GM21786 (cell line): ENCODE measurements around the gene NFATC3.

Source experiments
- ATAC-seq: cut with Tn5 transposase; IDR thresholded peaks from one replicate; pipeline ENCODE4 v1.9.1; 2021; ENCODE audit not compliant: unreplicated experiment

The NFATC3 gene

GRCh38 chr16:68244903-68245853 lies 160.0 kb downstream of the NFATC3 start, which contains the start of gene PLA2G15:
TSS of gene PLA2G15 (plus strand) at chr16:68245373. CDS start at chr16:68245427, 54 bp downstream.
- peak; percentile 72 for ATAC-seq

GRCh38 chr16:68246121-68246520 lies 161.0 kb downstream of the NFATC3 start:
- no peak for ATAC-seq

GRCh38 chr16:68246666-68247065 lies 161.5 kb downstream of the NFATC3 start:
- ATAC-seq: no peak

- ATAC-seq: no peak
These were observed 162.2 kb downstream of the NFATC3 start for GRCh38 chr16:68247400-68247799.

GRCh38 chr16:68247932-68248331 lies 162.8 kb downstream of the NFATC3 start:
- no peak for ATAC-seq

GRCh38 chr16:68249371-68249770 lies 164.2 kb downstream of the NFATC3 start:
- no peak for ATAC-seq

- ATAC-seq: no peak
These were observed 165.8 kb downstream of the NFATC3 start for GRCh38 chr16:68250951-68251350.

GRCh38 chr16:68251832-68252231 lies 166.7 kb downstream of the NFATC3 start:
- no peak for ATAC-seq

- no peak for ATAC-seq
These were observed 167.2 kb downstream of the NFATC3 start for GRCh38 chr16:68252383-68252782.

- ATAC-seq: no peak
These were observed 168.6 kb downstream of the NFATC3 start for GRCh38 chr16:68253721-68254120.

- no peak for ATAC-seq
These were observed 170.5 kb downstream of the NFATC3 start for GRCh38 chr16:68255712-68256111.

GRCh38 chr16:68257251-68257905 lies 172.2 kb downstream of the NFATC3 start:
- peak; percentile 61 for ATAC-seq

- ATAC-seq: peak; percentile 38
These were observed 173.0 kb downstream of the NFATC3 start for GRCh38 chr16:68257906-68258800.

GRCh38 chr16:68259007-68259825 lies 174.0 kb downstream of the NFATC3 start:
- ATAC-seq: no peak

GRCh38 chr16:68263559-68264127 lies 178.5 kb downstream of the NFATC3 start:
- no peak for ATAC-seq

GRCh38 chr16:68264128-68265077 lies 179.2 kb downstream of the NFATC3 start, which contains the start of gene SLC7A6:
TSS of gene SLC7A6 (plus strand) at chr16:68264526. CDS start at chr16:68274727, 10,201 bp downstream.
- ATAC-seq: peak; percentile 49

GRCh38 chr16:68265078-68265920 lies 180.1 kb downstream of the NFATC3 start:
- no peak for ATAC-seq
